ENCODE measurements around the gene EXOC3.
"Not testable (repeated sequence)": the region's sequence is repeated elsewhere in the genome, so short reads cannot be mapped to it uniquely, and the experiment has no call there.

EXOC3 gene

GRCh38 chr5:442335-443238 lies at the start of gene EXOC3:
TSS of gene EXOC3 (plus strand) at chr5:443176. CDS start at chr5:446206, 3,030 bp downstream.
- no peak for DNase-seq (ENCODE audit: low read depth)
- TF ChIP-seq, protein P1, sequence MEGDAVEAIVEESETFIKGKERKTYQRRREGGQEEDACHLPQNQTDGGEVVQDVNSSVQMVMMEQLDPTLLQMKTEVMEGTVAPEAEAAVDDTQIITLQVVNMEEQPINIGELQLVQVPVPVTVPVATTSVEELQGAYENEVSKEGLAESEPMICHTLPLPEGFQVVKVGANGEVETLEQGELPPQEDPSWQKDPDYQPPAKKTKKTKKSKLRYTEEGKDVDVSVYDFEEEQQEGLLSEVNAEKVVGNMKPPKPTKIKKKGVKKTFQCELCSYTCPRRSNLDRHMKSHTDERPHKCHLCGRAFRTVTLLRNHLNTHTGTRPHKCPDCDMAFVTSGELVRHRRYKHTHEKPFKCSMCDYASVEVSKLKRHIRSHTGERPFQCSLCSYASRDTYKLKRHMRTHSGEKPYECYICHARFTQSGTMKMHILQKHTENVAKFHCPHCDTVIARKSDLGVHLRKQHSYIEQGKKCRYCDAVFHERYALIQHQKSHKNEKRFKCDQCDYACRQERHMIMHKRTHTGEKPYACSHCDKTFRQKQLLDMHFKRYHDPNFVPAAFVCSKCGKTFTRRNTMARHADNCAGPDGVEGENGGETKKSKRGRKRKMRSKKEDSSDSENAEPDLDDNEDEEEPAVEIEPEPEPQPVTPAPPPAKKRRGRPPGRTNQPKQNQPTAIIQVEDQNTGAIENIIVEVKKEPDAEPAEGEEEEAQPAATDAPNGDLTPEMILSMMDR (conservative IDR thresholded peaks at IDR 0.05; ENCODE audit: low read depth, low read length) = no peak
- H3K4me3 ChIP-seq (ENCODE audit: low read length) = peak within 1 kb of the TSS; percentile 97

GRCh38 chr5:393846-394275 lies 49.1 kb upstream of the EXOC3 start:
- H3K4me3 ChIP-seq (ENCODE audit: low read length) = no peak overlapping the region
- DNase-seq (ENCODE audit: low read depth) = no peak
- TF ChIP-seq, protein P1 (conservative IDR thresholded peaks at IDR 0.05; ENCODE audit: low read depth, low read length) = no peak

DNA sequence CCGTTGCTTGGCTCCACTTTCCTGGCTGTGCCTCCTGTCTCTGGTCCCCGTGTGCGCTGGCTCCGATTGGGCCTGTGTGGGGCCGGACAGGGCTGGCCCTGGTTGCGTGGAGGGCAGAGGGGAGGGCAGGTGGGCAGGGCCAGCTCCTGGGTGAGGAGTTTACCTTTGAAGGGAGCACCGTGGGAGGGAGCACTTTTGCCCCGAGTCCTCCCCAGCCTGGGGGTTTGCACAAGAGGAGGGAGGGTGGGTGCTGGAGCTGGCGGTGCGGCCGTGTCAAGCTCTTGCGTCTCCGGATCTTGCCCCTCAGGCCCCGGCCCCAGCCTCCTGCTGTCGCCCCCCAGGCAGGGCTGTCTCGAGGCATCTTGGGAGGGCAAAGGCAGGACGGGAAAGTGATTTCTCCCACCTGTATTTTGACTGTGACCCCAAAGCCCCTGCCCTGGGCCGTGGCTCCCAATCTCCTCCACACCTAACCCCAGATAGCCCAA lies 48.3 kb upstream of the EXOC3 start:
- DNase-seq (ENCODE audit: low read depth) = no peak
- TF ChIP-seq, protein P1 (conservative IDR thresholded peaks at IDR 0.05; ENCODE audit: low read depth, low read length) = no peak
- H3K4me3 ChIP-seq (ENCODE audit: low read length) = no peak overlapping the region

DNA sequence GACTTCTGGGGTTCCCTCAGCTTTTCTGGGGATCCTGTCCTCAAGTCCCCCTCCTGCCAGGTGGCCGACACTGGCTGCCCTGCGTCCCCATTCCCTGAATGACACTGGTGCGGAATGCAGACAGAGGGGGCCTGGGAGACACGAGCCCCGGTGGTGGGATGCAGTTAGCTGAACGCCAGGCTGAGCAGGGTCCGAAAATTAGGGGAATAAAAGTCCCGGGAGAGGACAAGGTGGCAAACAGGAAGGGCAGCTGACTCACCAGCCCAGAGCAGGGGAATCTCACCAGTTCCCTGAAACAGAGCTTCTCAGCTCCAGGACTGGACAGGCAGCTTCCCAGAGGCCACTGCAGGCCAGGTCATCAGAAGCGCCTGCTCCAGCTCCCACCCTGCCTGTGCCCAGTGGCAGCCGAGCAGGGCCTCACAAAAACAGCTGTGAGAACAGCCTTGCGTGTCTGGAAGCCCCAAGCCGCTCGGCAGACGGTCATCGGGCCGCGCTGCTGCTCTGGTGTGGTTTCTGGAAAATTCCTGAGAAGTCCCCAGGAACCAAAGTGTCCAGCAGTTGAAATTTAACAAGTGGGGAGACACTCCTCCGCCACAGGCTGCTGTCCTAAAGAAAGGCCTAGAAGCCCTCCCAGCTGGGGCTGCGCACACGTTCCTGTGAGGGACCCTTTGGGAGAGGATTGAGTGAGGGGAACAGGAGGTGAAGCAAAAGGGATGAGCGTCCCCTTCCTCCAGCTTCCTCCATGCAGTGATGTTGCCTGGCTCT lies 47.6 kb upstream of the EXOC3 start:
- TF ChIP-seq, protein P1 (conservative IDR thresholded peaks at IDR 0.05; ENCODE audit: low read depth, low read length) = no peak
- no peak for DNase-seq (ENCODE audit: low read depth)
- H3K4me3 ChIP-seq (ENCODE audit: low read length) = no peak overlapping the region

DNA sequence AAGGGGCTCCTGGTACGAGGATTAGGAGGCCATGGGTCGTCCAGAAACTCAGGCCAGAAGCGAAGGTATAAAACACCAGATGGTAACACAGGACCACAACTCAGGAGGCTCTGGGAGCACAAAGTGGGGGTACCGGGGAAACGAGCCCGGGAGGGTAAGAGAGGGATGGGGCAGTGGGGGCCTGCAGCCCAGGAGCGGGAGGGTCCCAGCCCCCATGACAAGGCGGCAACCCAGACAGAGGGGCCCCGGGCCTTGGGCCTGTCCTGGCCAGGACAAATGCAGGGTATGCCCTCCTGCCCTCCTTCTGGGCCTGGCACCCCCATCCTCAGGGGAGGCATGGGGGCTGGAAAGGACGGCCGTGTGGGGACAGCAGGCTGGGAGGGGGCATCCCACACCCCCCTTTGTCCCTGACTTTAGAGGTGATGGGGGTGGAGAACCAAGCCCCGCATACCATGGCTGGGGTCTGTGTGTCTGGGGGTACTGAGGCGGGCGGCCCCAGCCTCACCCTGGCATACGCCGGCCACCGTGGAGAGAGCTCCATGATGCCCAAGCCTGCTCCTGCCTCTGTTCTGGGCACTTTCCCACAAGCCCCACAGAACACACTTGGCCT lies 47.0 kb upstream of the EXOC3 start:
- no peak overlapping the region for H3K4me3 ChIP-seq (ENCODE audit: low read length)
- no peak for DNase-seq (ENCODE audit: low read depth)
- TF ChIP-seq, protein P1 (conservative IDR thresholded peaks at IDR 0.05; ENCODE audit: low read depth, low read length) = no peak

DNA sequence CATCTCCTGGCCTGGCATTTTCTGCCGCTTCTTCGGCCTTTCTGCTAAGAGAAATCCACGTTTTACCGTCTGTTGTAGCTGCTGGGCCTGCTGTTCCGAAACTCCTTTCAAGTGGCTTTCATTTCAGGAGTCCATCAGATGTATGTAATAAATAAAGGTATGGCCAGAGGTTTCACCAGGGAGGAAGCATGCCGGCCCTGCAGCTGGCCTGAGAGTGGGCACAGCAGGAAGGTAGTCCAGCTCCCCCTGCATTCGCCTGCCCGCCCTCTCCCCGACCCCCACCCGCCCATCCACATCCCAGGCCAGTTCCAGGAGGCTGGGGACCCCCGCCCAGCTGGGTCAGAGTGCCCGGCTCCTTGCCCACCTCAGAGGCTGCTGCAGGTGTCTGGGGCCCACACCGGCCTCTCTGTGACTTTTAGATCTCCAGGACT lies 46.4 kb upstream of the EXOC3 start:
- H3K4me3 ChIP-seq (ENCODE audit: low read length) = no peak overlapping the region
- TF ChIP-seq, protein P1 (conservative IDR thresholded peaks at IDR 0.05; ENCODE audit: low read depth, low read length) = no peak
- DNase-seq (ENCODE audit: low read depth) = no peak

- not testable (repeated sequence) for DNase-seq (ENCODE audit: low read depth); H3K4me3 ChIP-seq (ENCODE audit: low read length)
Observed at GRCh38 chr5:398141-398474, 44.9 kb upstream of the EXOC3 start.

Measured in retinal pigment epithelial cell (primary cell).